GM19438 (cell line): ENCODE results near the gene ZNF324B.
A peak's percentile ranks its signal among the peaks of the same experiment; 100 is the strongest.
"Not testable (repeated sequence)": the region's sequence is repeated elsewhere in the genome, so short reads cannot be mapped to it uniquely, and the experiment has no call there.

Experiments used
- ATAC-seq: cut with Tn5 transposase; IDR thresholded peaks from one replicate; pipeline ENCODE4 v1.9.1; 2021; ENCODE audit warnings: low read depth; ENCODE audit not compliant: unreplicated experiment

Gene ZNF324B

GRCh38 chr19:58451358-58452101 is at the start of gene ZNF324B:
ZNF324B (plus strand) TSS chr19:58451622; CDS start chr19:58453702, 2,080 bp downstream.
- peak; percentile 93 for ATAC-seq

DNA sequence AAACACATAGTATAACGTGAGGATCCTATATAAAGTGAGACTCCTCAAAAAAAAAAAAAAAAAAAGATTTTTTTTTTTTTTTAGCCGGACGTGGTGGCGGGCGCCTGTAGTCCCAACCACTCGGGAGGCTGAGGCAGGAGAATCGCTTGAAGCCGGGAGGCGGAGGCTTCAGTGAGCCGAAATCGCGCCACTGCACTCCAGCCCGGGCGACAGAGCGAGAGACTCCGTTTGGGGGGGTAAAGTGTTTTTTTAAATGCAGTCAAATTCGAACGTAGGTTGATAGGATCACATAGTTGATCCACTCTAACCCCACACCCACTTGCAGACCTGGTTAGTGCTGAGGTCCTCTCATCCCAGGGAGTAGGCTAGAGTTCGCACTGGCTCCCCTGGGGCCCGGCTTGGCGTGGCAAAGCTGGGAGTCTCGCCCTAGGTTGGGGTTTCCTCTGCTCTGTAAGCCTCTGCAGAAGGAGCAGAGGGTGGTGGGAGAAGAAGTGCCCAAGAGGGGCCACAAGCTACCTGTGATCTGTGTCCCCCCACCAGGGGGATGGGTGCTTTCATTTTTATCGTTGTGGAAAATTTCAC is 49.5 kb upstream of the ZNF324B start:
- no peak for ATAC-seq

- ATAC-seq = not testable (repeated sequence)
Measured at GRCh38 chr19:58403920-58404478, 47.4 kb upstream of the ZNF324B start.

- ATAC-seq = no peak
Measured at GRCh38 chr19:58406818-58407657, 44.4 kb upstream of the ZNF324B start.

DNA sequence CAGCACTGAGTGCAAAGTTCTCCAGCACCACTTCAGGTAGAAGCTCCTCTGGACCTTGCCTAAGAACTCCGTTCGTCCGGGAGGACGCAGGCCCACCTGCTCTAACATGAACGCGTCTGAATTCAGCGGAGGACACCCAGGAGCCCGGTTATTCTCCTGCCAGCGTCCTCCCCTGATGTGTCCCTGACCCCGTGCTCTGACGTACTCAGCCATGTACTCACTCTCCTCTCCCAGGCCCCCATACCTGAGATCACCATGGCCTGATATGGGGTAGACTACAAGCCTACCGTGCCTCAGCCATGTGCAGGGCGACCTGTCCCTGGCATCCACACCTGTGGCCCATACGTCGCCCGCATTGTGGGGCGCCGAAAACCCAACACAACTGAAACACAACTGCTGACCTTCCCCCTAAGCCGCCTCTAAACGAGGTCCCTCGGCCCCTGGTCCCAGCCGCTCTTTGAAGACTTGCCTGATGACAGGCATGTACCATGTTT is 43.7 kb upstream of the ZNF324B start:
- no peak for ATAC-seq

- ATAC-seq = peak; percentile 94
Measured at GRCh38 chr19:58408152-58409009, 43.0 kb upstream of the ZNF324B start, which contains the start of gene ZNF584. ZNF584 (plus strand) TSS chr19:58408649; CDS start chr19:58409148, 499 bp downstream.

GRCh38 chr19:58409010-58409790 is 42.2 kb upstream of the ZNF324B start:
- ATAC-seq = no peak

DNA sequence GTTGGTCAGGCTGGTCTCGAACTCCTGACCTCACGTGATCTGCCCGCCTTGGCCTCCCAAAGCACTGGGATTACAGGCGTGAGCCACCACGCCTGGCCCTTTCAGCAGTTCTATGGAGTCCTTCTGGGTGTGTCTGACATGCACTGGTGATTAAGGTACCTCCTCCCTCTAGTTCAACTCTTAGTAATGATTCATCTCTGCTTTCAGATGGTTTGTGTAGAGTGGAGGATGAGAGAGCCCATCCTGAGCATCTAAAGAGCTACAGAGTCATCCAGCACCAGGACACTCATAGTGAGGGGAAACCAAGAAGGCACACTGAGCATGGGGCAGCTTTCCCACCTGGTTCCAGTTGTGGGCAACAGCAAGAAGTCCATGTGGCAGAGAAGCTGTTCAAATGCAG is 34.8 kb upstream of the ZNF324B start:
- no peak for ATAC-seq

DNA sequence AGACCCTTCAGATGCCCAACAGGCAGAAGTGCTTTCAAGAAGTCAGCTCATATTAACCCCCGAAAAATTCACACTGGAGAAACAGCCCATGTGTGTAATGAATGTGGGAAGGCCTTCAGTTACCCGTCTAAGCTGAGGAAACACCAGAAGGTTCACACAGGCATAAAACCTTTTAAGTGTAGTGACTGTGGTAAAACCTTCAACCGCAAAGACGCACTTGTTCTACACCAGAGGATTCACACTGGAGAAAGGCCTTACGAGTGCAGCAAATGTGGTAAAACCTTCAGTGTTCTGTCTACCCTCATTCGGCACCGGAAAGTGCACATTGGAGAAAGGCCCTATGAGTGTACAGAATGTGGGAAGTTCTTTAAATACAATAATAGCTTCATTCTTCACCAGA is 34.4 kb upstream of the ZNF324B start:
- ATAC-seq = no peak

- ATAC-seq = no peak
Measured at GRCh38 chr19:58428617-58429016, 22.8 kb upstream of the ZNF324B start.

DNA sequence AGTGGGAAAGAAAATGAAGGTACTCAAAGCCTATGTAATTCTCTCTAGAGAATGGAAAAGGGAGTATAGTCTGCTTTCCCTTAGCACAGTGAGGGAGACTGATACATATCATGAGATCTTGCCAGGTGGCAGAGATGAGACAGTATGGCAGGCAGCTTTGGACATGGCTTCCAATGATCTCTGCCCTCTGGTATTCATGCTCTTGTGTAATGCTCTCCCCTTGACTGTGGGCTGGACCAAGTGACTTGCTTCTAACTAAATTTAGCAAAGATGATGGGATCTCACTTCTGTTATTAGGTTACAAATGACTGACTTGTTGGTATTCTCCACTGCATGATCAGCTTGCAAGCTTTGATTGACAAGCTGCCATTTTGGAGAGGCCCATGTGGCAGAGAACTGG is 21.7 kb upstream of the ZNF324B start:
- no peak for ATAC-seq

- ATAC-seq = no peak
Measured at GRCh38 chr19:58434217-58434616, 17.2 kb upstream of the ZNF324B start.

DNA sequence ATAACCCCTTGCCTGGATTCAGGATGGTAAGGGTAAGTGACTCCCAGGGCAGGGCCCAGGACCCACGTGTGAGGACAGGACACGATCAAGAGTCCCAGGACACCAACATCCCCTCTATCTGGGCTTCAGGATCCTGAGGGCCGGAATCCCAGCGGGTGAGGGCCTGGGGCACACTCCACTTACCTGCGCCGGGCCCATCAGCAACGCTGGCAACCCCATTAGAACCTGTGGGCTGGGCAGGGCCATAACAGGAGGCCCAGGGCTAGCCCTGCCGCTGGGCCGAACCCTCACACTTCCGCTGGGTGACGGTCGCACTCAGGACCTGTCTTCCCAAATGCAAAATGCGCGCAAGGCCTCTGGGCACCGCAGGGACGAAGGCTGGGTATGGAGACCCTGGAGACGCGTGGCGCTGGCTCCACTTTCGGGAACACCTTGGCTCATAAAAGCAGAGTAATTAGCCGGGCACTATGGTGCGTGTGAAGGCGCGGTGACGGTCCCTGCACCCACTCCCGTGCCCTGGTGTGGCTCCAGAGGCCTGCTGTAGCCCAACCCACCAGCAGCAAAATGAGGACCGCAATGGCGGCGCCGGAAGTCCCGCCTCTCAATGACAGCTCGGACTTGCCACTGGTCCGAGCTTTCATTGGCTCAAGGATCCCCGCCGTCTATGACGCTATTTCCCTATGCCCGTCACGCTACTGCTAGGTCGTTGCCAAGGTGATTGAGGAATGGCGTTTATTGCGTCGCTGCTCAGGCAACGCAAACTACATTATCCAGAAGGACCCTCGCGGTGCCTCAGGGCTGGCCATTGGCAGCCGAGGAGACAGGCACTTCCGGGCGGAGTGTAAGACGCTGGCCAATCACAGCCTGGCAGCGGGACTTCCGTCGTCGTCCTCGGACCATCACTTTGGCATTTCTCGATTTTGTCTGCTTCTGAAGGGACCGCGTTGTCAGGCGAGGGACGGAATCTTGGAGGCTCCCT is 11.6 kb upstream of the ZNF324B start, which contains the start of gene ZNF132:
Gene ZNF132 (minus strand): TSS at position 578 of the 979 bp plus-strand sequence. CDS start 332 bp downstream, at position 246.
- peak; percentile 96 for ATAC-seq

GRCh38 chr19:58440556-58440955 is 10.9 kb upstream of the ZNF324B start:
- ATAC-seq = no peak

DNA sequence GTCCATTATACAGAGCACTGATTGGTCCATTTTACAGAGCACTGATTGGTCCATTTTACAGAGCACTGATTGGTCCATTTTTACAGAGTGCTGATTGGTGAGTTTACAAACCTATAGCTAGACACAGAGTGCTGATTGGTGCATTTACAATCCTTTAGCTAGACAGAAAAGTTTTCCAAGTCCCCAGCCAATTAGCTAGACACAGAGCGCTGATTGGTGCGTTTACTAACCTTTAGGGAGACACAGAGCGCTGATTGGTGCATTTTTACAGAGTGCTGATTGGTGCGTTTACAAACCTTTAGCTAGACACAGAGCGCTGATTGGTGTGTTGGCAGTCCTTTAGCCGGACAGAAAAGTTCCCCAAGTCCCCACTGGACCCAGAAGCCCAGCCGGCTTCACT is 8.4 kb upstream of the ZNF324B start:
- not testable (repeated sequence) for ATAC-seq

DNA sequence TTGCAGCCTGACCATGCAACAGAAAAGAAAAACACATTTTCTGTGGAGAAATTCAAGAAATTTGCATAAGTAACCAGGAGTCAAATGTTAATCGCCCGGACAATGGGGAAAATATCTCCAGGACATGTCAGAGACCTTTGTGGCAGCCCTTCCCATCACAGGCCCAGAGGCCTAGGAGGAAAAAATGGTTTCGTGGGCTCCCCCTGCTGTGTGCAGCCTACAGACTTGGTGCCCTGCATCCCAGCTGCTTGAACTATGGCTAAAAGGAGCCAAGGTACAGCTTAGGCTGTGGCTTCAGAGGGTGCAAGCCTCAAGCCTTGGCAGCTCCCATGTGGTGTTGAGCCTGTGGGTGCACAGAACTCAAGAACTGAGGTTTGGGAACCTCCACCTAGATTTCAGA is 2.6 kb upstream of the ZNF324B start:
- not testable (repeated sequence) for ATAC-seq

DNA sequence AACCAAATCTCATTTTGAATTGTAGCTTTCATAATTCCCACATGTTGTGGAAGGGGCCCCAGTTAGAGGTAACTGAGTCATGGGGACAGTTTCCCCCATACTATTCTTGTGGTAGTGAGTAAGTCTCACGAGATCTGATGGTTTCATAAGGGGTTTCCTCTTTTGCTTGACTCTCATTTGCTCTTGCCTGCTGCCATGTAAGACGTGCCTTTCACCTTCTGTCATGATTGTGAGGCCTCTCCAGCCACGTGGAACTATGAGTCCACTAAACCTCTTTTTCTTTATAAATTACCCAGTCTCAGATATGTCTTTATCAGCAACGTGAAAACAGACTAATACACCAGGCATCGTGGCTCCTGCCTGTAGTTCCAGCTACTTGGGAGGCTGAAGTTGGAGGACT is 1.4 kb upstream of the ZNF324B start:
- not testable (repeated sequence) for ATAC-seq

DNA sequence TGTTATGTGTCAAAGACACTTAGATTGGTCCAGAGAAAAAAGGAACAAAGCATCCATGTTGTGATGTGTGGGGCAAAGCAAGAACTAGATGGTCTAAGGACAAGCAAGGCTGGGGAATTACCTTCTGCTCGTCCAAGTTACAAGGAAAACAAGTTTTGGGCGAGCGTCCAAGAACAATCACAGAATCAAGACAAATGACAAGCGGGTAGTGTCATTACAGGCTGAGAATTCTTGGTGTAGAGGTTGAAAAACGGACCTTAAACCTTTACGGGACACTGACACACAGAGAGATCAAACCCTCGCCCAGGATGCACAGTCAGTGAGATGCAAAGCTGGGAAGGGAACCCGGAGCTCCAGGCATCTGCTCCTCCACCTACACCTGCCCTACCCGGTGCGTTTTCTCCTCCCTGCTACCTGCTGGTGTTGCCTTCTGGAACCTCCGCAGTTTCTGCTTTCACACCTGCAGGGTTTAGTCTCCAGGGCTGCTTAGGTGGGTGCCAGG is 515 bp upstream of the ZNF324B start:
- peak; percentile 7 for ATAC-seq
